Endothelial cell of umbilical vein (primary cell): Measurements from ENCODE around the gene CNPY1. TPM values are rescaled to one million over a fixed set of nuclear protein-coding genes. Genes with fewer than 3 reads are reported as not detected.

ENCODE experiments used
- BruUV-seq: library from RNA; stranded (reverse); fragments of 400-500 nt; replicated peaks from 2 replicates; lab custom pipeline; 2021; lab: Mats Ljungman, UMichigan
- CTCF ChIA-PET: fragments of 300-600, 350-600 bp; sonication (Branson Sonifier 250); formaldehyde crosslinking; loops from one replicate; lab custom pipeline; 2021; ENCODE audit warnings: antibody characterized with exemption, inconsistent platforms; lab: Charles Lee
- POLR2A ChIA-PET: fragments of 300-600, 350-600 bp; sonication (Branson Sonifier 250); formaldehyde crosslinking; loops from one replicate; lab custom pipeline; 2021; ENCODE audit warnings: antibody characterized with exemption, inconsistent platforms; lab: Charles Lee
- DNase-seq: peaks from one replicate; pipeline ENCODE4 v3.0.0-alpha.2; 2011; ENCODE audit warnings: low read depth, low spot score
- FAIRE-seq: peaks from 2 replicates; lab custom pipeline; 2011; peaks lifted over from hg19 to GRCh38; lab: Jason Lieb, UNC
- H2AFZ ChIP-seq: 2 replicates; pipeline ENCODE4 v1.6.0; 2012; ENCODE audit warnings: low read depth, low read length, control low read depth, inconsistent platforms
- H3K27ac ChIP-seq: 2 replicates; pipeline ENCODE4 v1.5.1; 2011; ENCODE audit warnings: low read depth, mild to moderate bottlenecking, control low read depth, low read length, moderate library complexity; ENCODE audit not compliant: insufficient read depth
- H3K27me3 ChIP-seq, 2 experiments: 2 replicates each; pipeline versions ENCODE4 v1.6.0 to v1.6.1; 2011; ENCODE audit warnings: low read length in 2 of 2, mixed read lengths in 1 of 2; ENCODE audit not compliant: control insufficient read depth in 2 of 2, insufficient read depth in 2 of 2
- H3K36me3 ChIP-seq, 2 experiments: 2 replicates in 1 of 2; 3 replicates in 1 of 2; pipeline ENCODE4 v1.5.1; 2011; ENCODE audit warnings: low read length in 2 of 2, mild to moderate bottlenecking in 1 of 2, moderate library complexity in 1 of 2; ENCODE audit not compliant: control insufficient read depth in 2 of 2, insufficient read depth in 2 of 2; ENCODE audit errors: extremely low read depth in 1 of 2
- H3K4me1 ChIP-seq: 3 replicates; pipeline ENCODE4 v1.5.1; 2011; ENCODE audit warnings: mild to moderate bottlenecking, low read length; ENCODE audit not compliant: control insufficient read depth, insufficient read depth; ENCODE audit errors: extremely low read depth
- H3K4me2 ChIP-seq: 2 replicates; pipeline ENCODE4 v1.6.1; 2011; ENCODE audit warnings: low read length, control low read depth, mixed read lengths; ENCODE audit not compliant: insufficient read depth
- H3K4me3 ChIP-seq, 3 experiments: fragments of 200-600 bp in 1 of 3; sonication (generic), shearing (Covaris generic) in 1 of 3; replicated peaks in 1 of 3; 2 replicates each; pipeline ENCODE4 v1.5.1; 2011 to 2016; ENCODE audit warnings: control low read depth in 3 of 3, low read length in 3 of 3, mild to moderate bottlenecking in 2 of 3, inconsistent platforms in 1 of 3, low read depth in 1 of 3, moderate library complexity in 1 of 3; ENCODE audit not compliant: insufficient read depth in 1 of 3
- H3K79me2 ChIP-seq: 2 replicates; pipeline ENCODE4 v1.6.0; 2012; ENCODE audit warnings: low read length, inconsistent platforms; ENCODE audit not compliant: control insufficient read depth, insufficient read depth
- H3K9ac ChIP-seq: replicated peaks from 2 replicates; pipeline ENCODE3; 2011; ENCODE audit warnings: low read length, control low read depth; ENCODE audit not compliant: insufficient read depth; ENCODE audit errors: extremely low read depth
- H3K9me1 ChIP-seq: replicated peaks from 3 replicates; pipeline ENCODE4 v1.6.0; 2011; ENCODE audit warnings: mild to moderate bottlenecking, low read length; ENCODE audit not compliant: control insufficient read depth, insufficient read depth; ENCODE audit errors: extremely low read depth
- H3K9me3 ChIP-seq: replicated peaks from 2 replicates; pipeline ENCODE4 v1.5.1; 2012; ENCODE audit warnings: low read length, inconsistent platforms; ENCODE audit not compliant: control insufficient read depth, insufficient read depth
- H4K20me1 ChIP-seq: replicated peaks from 2 replicates; pipeline ENCODE3; 2011; ENCODE audit warnings: mild to moderate bottlenecking, low read length; ENCODE audit not compliant: control insufficient read depth, insufficient read depth; ENCODE audit errors: extremely low read depth
- EZH2 ChIP-seq: IDR thresholded peaks from 2 replicates; pipeline ENCODE4 v1.6.1; 2012; ENCODE audit warnings: borderline replicate concordance, low read depth, mild to moderate bottlenecking, moderate library complexity, low read length, inconsistent platforms; ENCODE audit not compliant: severe bottlenecking
- FOS ChIP-seq: IDR thresholded peaks from 2 replicates; pipeline ENCODE4 v1.6.1; 2011; ENCODE audit warnings: mild to moderate bottlenecking, low read length, moderate library complexity, borderline replicate concordance; ENCODE audit not compliant: insufficient read depth
- JUN ChIP-seq: IDR thresholded peaks from 2 replicates; pipeline ENCODE4 v1.6.1; 2011; ENCODE audit warnings: borderline replicate concordance, low read depth; ENCODE audit not compliant: insufficient read length, insufficient read depth
- MYC ChIP-seq: IDR thresholded peaks from one replicate; pipeline ENCODE4 v1.6.1; 2011; ENCODE audit warnings: mild to moderate bottlenecking, low read depth, low read length
- POLR2A ChIP-seq: IDR thresholded peaks from 2 replicates; pipeline ENCODE4 v1.6.1; 2012; ENCODE audit warnings: low read depth, mild to moderate bottlenecking, control low read depth, low read length
- POLR2AphosphoS5 ChIP-seq: IDR thresholded peaks from 2 replicates; pipeline ENCODE4 v1.6.1; 2012; ENCODE audit warnings: low read depth, mild to moderate bottlenecking, control low read depth, low read length, moderate library complexity; ENCODE audit not compliant: insufficient read depth
- dilution Hi-C: fragments of 300-500 bp; cut with MboI; formaldehyde crosslinking; loops from one replicate; pipeline ENCODE4 v1.15.0; 2019; ENCODE audit warnings: low sequenced_read_pairs; ENCODE audit not compliant: extremely low pct_ligation_motif_present
- intact Hi-C: fragments of 100-400 bp; cut with micrococcal nuclease; formaldehyde crosslinking; loops from one replicate; pipeline ENCODE4 v1.10.0; 2022
- polyA plus RNA-seq, 4 experiments: library from polyadenylated mRNA; depleted of rRNA in 3 of 4; stranded (reverse) in 3 of 4; unstranded in 1 of 4; fragments of >200 nt; gene quantifications; 2 replicates each; pipeline versions ENCODE4 v1.2.1 to v1.2.3, GENCODE V29; 2011 to 2012; ENCODE audit warnings: missing spikeins in 1 of 4
- total RNA-seq: library from RNA; stranded (reverse); gene quantifications from 2 replicates; pipeline ENCODE4 v1.2.3, GENCODE V29; 2021

Gene CNPY1
- total and polyA plus RNA-seq, 2 donors (not counting 3 experiments of a cell fraction or from before 2014, with no cell fraction given), result not detected

DNA sequence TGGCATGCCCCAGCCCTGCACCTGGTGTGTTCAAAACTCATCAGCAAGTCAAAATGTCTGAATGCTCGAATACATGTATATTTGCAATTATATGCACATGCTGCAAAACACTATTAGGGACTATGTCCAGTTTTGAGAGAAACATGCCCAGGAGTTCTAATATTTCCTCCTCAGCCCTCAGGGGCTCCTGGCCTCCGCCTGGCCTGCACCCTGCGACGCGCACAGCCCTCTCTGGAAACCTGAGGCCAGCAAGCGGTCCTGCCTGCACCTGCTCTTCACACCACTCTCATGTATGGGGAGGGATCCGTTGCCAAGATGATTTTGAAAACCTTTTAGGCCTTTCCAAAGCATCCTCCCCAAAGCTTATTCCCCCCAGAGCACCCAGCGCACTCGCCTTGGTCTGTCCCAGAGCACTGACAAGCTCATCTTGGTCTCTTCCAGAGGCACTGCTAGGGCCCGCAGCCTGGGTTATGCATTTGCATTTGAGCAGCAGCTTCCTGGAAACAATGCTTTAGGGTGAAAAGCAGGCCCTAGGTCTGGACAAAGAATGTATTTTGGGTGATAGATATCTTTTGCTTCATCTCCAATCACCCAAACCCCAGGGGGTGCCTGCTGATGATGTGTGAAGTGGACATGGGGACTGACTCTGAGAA, 22.6 kb upstream of the CNPY1 start:
- no peaks in the 10 kb centered on the region for H3K27me3 ChIP-seq
- DNase-seq (no peak), FAIRE-seq (no peak)
- no peak overlapping the region for H2AFZ ChIP-seq
- no peak overlapping the region for H3K4me3 ChIP-seq
- no peaks in the 10 kb centered on the region for H3K36me3 ChIP-seq
- H3K9ac ChIP-seq, result no peak overlapping the region
- no peaks in the 10 kb centered on the region for H3K4me1 ChIP-seq
- H3K27ac ChIP-seq, result no peak overlapping the region
- H3K4me2 ChIP-seq, result no peak overlapping the region
- ChIA-PET POLR2A (no interaction called here), CTCF (no interaction called here)
- H3K9me3 ChIP-seq, result no peaks in the 10 kb centered on the region
- no peaks in the 10 kb centered on the region for H3K79me2 ChIP-seq
- H4K20me1 ChIP-seq, result no peaks in the 10 kb centered on the region
- BruUV-seq, result no TSS peak
- intact Hi-C loops (no loop called here), dilution Hi-C loops (no loop called here)
- TF ChIP-seq POLR2A (no peak), JUN (no peak), POLR2AphosphoS5 (no peak), EZH2 (no peak), MYC (no peak), FOS (no peak)
- no peaks in the 10 kb centered on the region for H3K9me1 ChIP-seq

GRCh38 chr7:155568333-155568660, 21.9 kb upstream of the CNPY1 start:
- no peaks in the 10 kb centered on the region for H3K79me2 ChIP-seq
- no peak for TF ChIP-seq JUN
- no peak for TF ChIP-seq POLR2A
- no peak for TF ChIP-seq POLR2AphosphoS5
- H3K27me3 ChIP-seq, result no peaks in the 10 kb centered on the region
- H3K4me2 ChIP-seq, result no peak overlapping the region
- FAIRE-seq (no peak), DNase-seq (no peak)
- H3K9me1 ChIP-seq, result no peaks in the 10 kb centered on the region
- POLR2A ChIA-PET, result no interaction called here
- BruUV-seq, result no TSS peak
- no peak overlapping the region for H3K4me3 ChIP-seq
- H3K9ac ChIP-seq, result no peak overlapping the region
- H3K36me3 ChIP-seq, result no peaks in the 10 kb centered on the region
- no peak overlapping the region for H2AFZ ChIP-seq
- H3K4me1 ChIP-seq, result no peaks in the 10 kb centered on the region
- no peaks in the 10 kb centered on the region for H4K20me1 ChIP-seq
- CTCF ChIA-PET, result no interaction called here
- intact Hi-C loops (no loop called here), dilution Hi-C loops (no loop called here)
- no peak overlapping the region for H3K27ac ChIP-seq
- H3K9me3 ChIP-seq, result no peaks in the 10 kb centered on the region
